Measurements from ENCODE around the gene SIN3B.
"Not testable (repeated sequence)": the region's sequence is repeated elsewhere in the genome, so short reads cannot be mapped to it uniquely, and the experiment has no call there.

Gene SIN3B

GRCh38 chr19:16829010-16829821, at the start of gene SIN3B:
Gene SIN3B, plus strand, starts transcription at chr19:16829398. Its CDS starts 23 bp downstream, at chr19:16829421.
- DNase-seq (ENCODE audit: low spot score): peak; percentile 91

GRCh38 chr19:16779539-16780163, 49.5 kb upstream of the SIN3B start:
- DNase-seq (ENCODE audit: low spot score): no peak

DNA sequence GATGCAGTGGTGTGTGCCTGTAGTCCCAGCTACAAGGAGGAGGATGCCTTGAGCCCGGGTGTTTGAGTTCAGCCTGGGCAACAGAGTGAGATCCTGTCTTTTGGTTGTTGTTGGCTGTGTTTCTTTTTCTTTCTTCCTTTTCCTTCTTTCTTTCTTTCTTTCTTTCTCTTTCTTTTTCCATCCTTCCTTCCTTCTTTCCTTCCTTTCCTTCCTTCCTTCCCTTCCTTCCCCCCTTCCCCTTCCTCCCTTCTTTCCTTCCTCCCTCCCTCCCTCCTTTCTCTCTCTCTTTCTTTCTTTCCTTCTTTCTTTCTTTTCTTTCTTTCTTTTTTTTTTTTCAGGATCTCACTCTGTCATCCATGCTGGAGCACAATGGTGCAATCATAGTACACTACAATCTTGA, 46.5 kb upstream of the SIN3B start:
- DNase-seq (ENCODE audit: low spot score): no peak

GRCh38 chr19:16788479-16788878, 40.7 kb upstream of the SIN3B start:
- DNase-seq (ENCODE audit: low spot score): no peak

DNA sequence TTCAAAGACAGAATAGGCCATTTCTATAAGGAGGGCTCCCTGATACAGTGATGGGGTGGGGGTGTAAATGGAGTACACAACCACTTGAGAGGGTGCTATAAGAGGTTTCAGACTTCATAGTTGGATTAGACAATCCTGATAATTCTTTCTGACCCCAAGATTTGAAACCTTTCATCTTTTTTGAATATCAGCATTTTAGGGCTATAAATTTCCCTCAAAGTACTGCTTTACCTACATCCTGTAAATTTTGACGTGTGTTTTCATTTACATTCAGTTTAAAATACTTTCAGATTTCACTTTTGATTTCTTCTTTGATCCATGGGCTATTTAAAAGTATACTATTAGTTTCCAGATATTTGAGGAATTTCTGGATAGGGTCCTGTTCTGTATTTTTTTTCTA, 40.0 kb upstream of the SIN3B start:
- DNase-seq (ENCODE audit: low spot score): no peak

DNA sequence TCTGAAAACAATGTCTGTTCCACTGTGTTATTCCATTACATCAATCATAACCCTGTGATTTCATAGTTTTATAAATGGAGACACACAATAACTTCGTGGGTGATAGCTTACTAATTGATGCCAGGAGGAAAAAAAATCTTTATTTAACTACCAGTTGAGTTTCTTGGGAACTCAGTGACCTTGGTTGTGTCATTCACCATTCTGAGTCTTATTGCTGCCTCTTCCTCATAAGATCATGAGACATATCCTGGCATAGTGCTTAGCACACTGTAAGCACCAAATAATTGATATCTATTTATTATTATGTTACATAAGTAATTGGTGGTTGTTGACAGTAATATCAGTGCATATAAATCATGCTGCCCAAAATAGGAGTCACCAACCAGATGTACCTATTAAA, 39.1 kb upstream of the SIN3B start:
- DNase-seq (ENCODE audit: low spot score): no peak

DNA sequence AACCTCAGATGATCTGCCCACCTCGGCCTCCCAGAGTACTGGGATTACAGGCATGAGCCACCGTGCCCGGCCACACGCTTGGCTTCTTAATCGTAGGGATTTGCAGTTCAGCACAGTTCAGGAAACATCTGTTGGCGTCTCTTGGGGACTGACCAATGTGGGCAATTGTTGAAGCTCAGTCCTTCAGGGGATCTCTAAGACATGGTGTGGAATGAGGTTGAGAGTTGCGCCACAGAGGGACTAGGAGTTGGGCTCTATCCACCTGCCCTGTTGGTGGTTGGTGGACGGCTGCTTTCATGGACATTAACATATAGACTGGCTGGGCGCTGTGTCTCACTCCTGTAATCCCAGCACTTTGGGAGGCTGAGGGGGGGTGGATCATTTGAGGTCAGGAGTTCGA, 37.3 kb upstream of the SIN3B start:
- DNase-seq (ENCODE audit: low spot score): no peak

DNA sequence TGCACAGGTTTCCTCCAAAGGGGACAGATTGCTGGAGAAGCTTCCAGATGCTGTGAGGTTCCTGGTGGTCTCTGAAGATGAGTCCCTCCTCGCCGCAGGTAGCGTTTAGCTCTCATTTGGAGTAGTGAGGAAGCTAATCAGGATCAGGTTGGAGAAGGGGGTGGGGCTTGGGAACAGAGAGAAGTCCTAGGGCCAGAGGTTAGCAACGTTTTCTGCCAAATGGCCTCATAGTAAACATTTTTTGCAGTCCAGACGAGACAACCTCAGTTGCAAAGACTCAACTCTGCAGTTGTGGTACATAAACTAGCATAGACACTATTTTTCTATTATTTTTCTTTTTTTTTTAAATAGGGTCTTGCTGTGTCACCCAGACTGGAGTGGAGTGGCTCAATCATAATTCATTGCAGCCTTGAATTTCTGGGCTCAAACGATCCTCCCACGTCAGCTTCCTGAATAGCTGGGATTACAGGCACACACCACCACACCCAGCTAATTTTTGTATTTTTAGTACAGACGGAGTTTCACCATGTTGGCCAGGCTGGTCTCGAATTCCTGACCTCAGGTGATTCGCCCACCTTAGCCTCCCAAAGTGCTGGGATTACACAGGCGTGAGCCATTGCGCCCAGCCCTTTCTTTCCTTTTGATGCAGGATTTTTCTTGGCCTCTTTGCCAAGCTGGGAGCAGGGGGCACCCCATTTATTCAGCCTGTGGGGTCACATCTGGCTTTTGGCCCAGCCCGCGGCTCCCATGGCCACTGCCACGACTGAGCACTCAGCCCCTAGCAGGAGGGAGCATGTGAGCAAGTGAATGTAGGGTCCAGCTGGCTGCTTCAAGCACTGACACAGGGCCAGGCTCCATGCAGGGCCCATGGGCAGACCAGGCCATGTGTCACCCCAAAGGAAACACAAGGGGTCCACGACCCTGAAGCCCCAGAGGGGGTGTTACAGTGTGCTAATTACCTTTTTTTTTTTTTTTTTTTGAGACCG, 34.4 kb upstream of the SIN3B start:
- DNase-seq (ENCODE audit: low spot score): no peak

- DNase-seq (ENCODE audit: low spot score): no peak
Measured at GRCh38 chr19:16795731-16796130, 33.5 kb upstream of the SIN3B start.

- DNase-seq (ENCODE audit: low spot score): no peak
Measured at GRCh38 chr19:16797876-16798275, 31.3 kb upstream of the SIN3B start.

DNA sequence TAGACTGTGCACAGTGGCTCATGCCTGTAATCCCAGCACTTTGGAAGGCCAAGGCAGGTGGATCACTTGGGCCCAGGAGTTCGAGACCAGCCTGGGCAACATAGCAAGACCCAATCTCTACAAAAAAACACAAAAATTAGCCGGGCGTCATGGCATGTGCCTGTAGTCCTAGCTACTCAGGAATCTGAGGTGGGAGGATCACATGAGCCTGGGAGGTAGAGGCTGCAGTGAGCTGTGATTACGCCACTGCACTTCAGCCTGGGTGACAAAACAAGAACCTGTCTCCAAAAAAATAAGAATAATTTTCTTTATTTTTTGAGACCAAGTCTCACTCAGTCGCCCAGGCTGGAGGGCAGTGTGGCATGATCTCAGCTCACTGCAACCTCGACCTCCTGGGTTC, 30.9 kb upstream of the SIN3B start:
- DNase-seq (ENCODE audit: low spot score): not testable (repeated sequence)

DNA sequence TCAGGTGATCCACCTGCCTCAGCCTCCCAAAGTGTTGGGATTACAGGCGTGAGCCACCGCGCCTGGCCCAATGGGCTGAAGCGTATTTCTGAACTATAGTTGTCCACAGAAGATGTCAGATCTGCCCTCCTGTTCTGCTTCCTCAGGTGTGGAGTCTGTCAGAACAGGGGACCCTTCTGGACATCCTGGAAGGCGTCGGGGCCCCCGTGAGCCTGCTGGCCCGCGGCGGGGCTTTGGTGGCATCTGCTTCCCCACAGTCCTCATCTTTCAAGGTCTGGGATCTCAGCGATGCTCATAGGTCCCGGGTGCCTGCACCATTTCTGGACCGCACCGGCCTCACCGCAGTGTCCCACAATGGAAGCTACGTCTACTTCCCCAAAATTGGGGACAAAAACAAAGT, 29.5 kb upstream of the SIN3B start:
- no peak for DNase-seq (ENCODE audit: low spot score)

DNA sequence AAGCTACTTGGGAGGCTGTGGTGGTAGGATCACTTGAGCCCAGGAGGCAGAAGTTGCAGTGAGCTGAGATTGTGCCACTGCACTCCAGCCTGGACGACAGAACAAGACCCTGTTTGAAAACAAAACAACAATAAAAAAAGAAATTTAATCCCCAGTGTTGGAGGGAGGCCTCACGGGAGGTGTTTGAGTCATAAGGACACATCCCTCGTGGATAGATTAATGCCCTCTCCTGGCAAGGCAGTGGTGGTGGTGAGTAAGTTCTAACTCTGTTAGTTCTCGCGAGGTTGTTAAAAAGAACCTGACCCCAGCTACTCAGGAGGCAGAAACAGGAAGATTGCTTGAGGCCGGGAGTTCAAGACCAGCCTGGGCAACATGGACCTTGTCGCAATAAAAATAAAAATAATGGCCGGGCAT, 27.6 kb upstream of the SIN3B start:
- no peak for DNase-seq (ENCODE audit: low spot score)

- DNase-seq (ENCODE audit: low spot score): no peak
Measured at GRCh38 chr19:16804176-16804575, 25.0 kb upstream of the SIN3B start.

- no peak for DNase-seq (ENCODE audit: low spot score)
Measured at GRCh38 chr19:16807549-16808284, 21.5 kb upstream of the SIN3B start.

DNA sequence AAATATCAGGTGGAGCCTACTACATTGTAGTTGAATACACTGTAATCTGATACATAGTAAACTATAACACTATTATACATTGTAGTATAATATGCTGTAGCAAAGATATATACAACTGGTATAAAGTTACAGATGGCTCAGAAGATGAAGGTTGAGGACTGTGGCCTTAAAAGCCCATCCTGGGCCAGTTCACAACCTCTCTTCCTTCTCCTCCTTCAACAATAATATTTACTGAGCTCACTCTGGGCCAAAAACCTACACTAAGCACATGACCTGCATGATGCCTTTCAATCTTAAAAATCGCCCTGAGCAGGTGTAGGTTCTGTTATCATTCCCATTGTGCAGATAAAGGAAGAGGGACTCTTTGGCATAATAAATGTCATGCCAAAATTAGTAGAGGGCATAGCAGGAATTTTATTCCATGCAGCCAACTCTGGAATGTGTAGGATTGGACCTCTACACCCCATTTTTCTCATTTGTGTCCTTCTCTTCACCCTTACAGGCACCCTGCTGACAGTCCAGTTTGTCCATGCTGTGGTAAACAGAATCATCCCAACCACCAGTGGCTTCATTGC, 14.6 kb upstream of the SIN3B start:
- no peak for DNase-seq (ENCODE audit: low spot score)

GRCh38 chr19:16820056-16820455, 9.1 kb upstream of the SIN3B start:
- DNase-seq (ENCODE audit: low spot score): no peak

GRCh38 chr19:16821081-16821480, 8.1 kb upstream of the SIN3B start:
- no peak for DNase-seq (ENCODE audit: low spot score)

GRCh38 chr19:16822648-16823047, 6.5 kb upstream of the SIN3B start:
- no peak for DNase-seq (ENCODE audit: low spot score)

- no peak for DNase-seq (ENCODE audit: low spot score)
Measured at GRCh38 chr19:16824658-16825311, 4.4 kb upstream of the SIN3B start.

Data from CD4-positive, alpha-beta T cell treated with Interleukin-2 at 100 ng/mL for 4 hours (primary cell).